Memory B cell (primary cell): ENCODE measurements around the gene BUD23.
A peak's percentile ranks its signal among the peaks of the same experiment; 100 is the strongest.
"Not testable (repeated sequence)": the region's sequence is repeated elsewhere in the genome, so short reads cannot be mapped to it uniquely, and the experiment has no call there.

Experiments used
- ATAC-seq: fragments of 150-1000 bp; cut with Tn5 transposase; 2 replicates; pipeline ENCODE4 v1.10.0; 2021; ENCODE audit warnings: low read depth, mild to moderate bottlenecking, moderate library complexity
- DNase-seq, 2 donors: peaks; one replicate each; pipeline ENCODE4 v3.0.0; 2022; ENCODE audit warnings: low spot score in 2 of 2
- H3K27ac Mint-ChIP-seq: one replicate; pipeline ENCODE4 v1.8.0; 2022; ENCODE audit warnings: mild to moderate bottlenecking, moderate library complexity, mixed read lengths
- H3K27me3 Mint-ChIP-seq: one replicate; pipeline ENCODE4 v1.8.0; 2022; ENCODE audit warnings: mixed read lengths
- H3K36me3 Mint-ChIP-seq: one replicate; pipeline ENCODE4 v1.8.0; 2022; ENCODE audit warnings: mild to moderate bottlenecking, mixed read lengths
- H3K4me1 Mint-ChIP-seq: one replicate; pipeline ENCODE4 v1.8.0; 2022; ENCODE audit warnings: mixed read lengths
- H3K4me3 Mint-ChIP-seq: one replicate; pipeline ENCODE4 v1.8.0; 2022; ENCODE audit warnings: mild to moderate bottlenecking, moderate library complexity, mixed read lengths
- H3K9me3 Mint-ChIP-seq: one replicate; pipeline ENCODE4 v1.8.0; 2022; ENCODE audit warnings: mixed read lengths

BUD23 gene

DNA sequence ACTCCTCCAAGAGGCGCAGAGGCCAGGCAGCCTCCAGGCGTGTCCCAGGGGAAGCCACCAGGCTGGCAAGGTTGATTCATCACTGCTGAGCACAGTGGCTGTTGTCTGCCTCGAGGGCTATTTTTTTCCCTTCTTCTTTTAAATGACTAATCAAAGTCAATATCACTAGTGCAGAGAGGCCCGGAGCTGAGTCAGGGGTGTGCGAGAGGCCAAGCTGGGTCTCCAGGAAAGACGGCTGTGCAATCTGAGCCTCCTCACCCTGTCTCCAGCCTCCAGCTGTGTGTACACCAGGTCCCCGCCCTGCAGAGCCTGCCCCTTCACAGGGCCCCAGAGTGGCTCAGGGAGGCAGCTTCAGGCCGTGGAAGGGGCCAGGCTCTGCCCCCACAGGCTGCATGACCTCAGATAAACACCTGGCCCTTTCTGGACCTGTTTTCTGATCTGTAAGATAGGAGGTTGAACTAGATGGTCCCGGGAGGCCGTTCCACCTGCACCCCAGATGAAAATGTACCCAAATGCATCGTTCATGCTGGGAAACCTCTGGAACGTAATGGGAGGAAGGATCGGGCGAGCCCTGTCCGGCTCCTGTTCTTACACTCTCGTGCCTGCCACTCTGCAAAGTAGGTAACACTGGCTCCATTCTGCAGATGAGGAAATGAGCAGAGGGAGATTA lies 32.4 kb downstream of the BUD23 start:
- Mint-ChIP-seq H3K27me3 (peaks cover 19% of the 10 kb centered on the region), H3K4me3 (no peak overlapping the region), H3K27ac (no peak overlapping the region), H3K36me3 (no peaks in the 10 kb centered on the region), H3K9me3 (no peaks in the 10 kb centered on the region), H3K4me1 (peaks cover 18% of the 10 kb centered on the region)
- ATAC-seq (no peak), DNase-seq (no peak)

DNA sequence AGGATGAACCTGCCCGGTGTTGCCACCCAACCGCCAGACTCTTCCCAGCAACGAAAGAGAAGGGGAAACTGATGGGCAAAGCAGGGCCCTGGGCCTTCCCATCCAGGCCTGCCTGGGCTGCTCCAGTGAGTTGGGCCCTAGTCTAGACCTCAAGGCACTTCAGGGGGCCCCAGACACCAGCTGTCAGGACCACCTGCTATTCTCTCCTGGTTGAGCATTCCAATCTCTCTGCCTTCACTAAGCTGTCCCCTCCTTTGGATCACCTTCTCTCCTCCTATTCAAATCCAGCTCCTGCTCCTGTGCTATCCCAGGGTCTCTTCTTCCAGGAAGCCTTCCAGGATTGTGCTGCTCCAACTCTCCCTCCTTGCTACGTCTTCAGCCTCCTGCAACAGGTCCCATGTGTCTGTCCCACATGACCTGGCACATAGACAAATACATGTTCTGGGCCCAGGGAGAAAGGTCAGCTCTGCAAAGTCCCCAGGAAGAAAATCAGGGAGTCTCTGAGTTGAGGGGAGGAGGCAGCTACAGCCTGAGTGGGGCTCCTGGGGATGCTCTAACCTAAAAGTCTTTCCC lies 33.0 kb downstream of the BUD23 start:
- DNase-seq (no peak), ATAC-seq (no peak)
- Mint-ChIP-seq H3K4me1 (peaks cover 18% of the 10 kb centered on the region), H3K4me3 (no peak overlapping the region), H3K27ac (no peak overlapping the region), H3K9me3 (no peaks in the 10 kb centered on the region), H3K36me3 (no peaks in the 10 kb centered on the region), H3K27me3 (peaks cover 19% of the 10 kb centered on the region)

DNA sequence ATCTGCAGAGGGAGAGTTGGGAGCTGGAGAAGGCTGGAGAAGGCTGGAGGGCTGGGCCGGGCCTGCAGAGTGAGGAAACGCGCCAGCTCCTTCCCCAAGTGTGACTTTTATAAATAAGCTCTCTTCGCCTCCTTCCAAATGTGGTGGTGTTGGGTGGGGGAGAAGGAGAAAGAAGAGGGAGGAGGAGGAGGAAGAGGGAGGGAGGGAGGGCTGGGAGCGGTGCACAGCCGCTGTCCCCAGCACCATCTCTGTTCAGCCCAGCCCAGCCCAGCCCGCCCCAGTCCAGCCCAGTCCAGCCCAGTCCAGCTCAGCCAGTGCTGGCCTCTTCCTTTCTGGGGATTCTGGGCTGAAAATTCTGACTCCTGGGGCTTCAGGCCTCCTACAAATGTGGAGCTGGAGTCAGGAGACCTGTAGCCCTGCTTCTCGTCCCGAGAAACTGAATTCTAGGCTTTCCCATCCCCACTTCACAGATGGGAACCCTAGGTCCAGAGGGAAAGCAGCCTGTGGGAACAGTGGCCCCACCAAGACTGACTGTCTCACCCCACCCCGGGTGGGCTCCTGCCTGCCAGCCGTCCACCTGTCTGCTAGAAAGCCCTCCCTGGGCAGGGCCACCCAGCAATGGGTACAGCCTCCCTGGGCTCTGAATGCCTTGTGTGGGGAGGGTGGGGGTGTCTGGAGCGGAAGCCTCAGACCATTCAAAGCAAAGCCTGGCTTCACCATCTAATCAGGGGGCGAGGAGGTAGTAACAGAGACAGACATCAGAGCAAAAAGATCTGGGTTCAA lies 33.8 kb downstream of the BUD23 start:
- H3K4me3 Mint-ChIP-seq, result no peak overlapping the region
- no peaks in the 10 kb centered on the region for H3K9me3 Mint-ChIP-seq
- H3K27ac Mint-ChIP-seq, result no peak overlapping the region
- H3K27me3 Mint-ChIP-seq, result peaks cover 14% of the 10 kb centered on the region
- peaks cover 18% of the 10 kb centered on the region for H3K4me1 Mint-ChIP-seq
- no peaks in the 10 kb centered on the region for H3K36me3 Mint-ChIP-seq
- DNase-seq (no peak), ATAC-seq (no peak)

DNA sequence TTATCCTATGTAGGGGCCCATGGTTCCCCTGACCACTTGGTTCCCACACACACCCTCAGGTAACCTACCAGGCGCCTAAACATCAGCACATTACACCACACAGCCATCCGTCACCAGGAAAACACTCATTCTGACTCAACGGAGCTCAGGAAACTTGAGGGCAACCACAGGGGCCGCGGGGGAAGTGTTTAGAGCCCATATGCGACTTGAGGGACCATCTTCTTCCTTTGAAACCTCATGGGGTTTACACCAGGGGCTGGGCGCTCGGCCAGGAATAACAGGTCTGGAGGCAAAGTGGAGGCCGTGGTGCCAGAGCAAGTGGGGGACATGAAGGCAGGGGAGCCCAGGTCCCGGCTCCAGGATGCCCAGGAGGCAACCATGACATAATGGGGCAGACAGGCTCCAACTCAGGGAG lies 34.6 kb downstream of the BUD23 start:
- peaks cover 17% of the 10 kb centered on the region for H3K4me1 Mint-ChIP-seq
- H3K36me3 Mint-ChIP-seq, result no peaks in the 10 kb centered on the region
- peaks cover 8% of the 10 kb centered on the region for H3K27me3 Mint-ChIP-seq
- H3K9me3 Mint-ChIP-seq, result no peaks in the 10 kb centered on the region
- H3K4me3 Mint-ChIP-seq, result peak overlapping the region; percentile 65
- DNase-seq (no peak), ATAC-seq (peak; percentile 21)
- H3K27ac Mint-ChIP-seq, result no peak overlapping the region

- Mint-ChIP-seq H3K4me3 (peak overlapping the region; percentile 65), H3K4me1 (peaks cover 16% of the 10 kb centered on the region), H3K36me3 (no peaks in the 10 kb centered on the region), H3K9me3 (no peaks in the 10 kb centered on the region), H3K27ac (no peak overlapping the region), H3K27me3 (peaks cover 8% of the 10 kb centered on the region)
- no peak for ATAC-seq
- no peak for DNase-seq
Observed at GRCh38 chr7:73718438-73718881, 35.1 kb downstream of the BUD23 start.

GRCh38 chr7:73718905-73719805 lies 35.8 kb downstream of the BUD23 start, which contains the start of gene STX1A:
Gene STX1A, minus strand, starts transcription at chr7:73719669. Its CDS starts 38 bp downstream, at chr7:73719631.
- Mint-ChIP-seq H3K36me3 (no peaks in the 10 kb centered on the region), H3K27ac (peak within 1 kb of the TSS; percentile 1), H3K27me3 (peaks cover 8% of the 10 kb centered on the region), H3K9me3 (no peaks in the 10 kb centered on the region), H3K4me1 (peaks cover 16% of the 10 kb centered on the region), H3K4me3 (peak within 1 kb of the TSS; percentile 84)
- peak; percentile 59 to 69 for DNase-seq
- ATAC-seq, result peak; percentile 91

DNA sequence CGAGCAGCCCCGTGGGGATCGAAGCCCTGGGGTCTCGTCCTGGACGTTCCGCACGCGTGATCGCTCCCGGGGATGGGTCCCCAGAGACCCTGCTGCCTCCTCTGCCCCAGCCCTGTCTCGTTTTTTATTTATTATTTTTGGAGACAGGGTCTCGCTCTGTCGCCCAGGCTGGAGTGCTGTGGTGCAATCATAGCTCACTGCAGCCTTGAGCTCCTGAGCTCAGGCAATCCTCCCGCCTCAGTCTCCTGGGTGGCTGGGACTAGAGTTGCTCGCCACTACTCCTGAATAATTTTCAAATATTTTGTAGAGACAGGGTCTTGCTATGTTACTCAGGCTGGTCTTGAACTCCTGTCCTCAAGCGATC lies 36.4 kb downstream of the BUD23 start:
- ATAC-seq (peak; percentile 13), DNase-seq (no peak)
- no peaks in the 10 kb centered on the region for H3K9me3 Mint-ChIP-seq
- no peaks in the 10 kb centered on the region for H3K36me3 Mint-ChIP-seq
- H3K27ac Mint-ChIP-seq, result peak overlapping the region; percentile 1
- H3K27me3 Mint-ChIP-seq, result peaks cover 8% of the 10 kb centered on the region
- H3K4me1 Mint-ChIP-seq, result peaks cover 16% of the 10 kb centered on the region
- H3K4me3 Mint-ChIP-seq, result peak overlapping the region; percentile 84

GRCh38 chr7:73720443-73720842 lies 37.0 kb downstream of the BUD23 start:
- not testable (repeated sequence) for H3K36me3 Mint-ChIP-seq, DNase-seq, H3K27me3 Mint-ChIP-seq, H3K9me3 Mint-ChIP-seq, ATAC-seq, H3K27ac Mint-ChIP-seq
- peaks cover 16% of the 10 kb centered on the region for H3K4me1 Mint-ChIP-seq
- peak overlapping the region; percentile 84 for H3K4me3 Mint-ChIP-seq

GRCh38 chr7:73721377-73721817 lies 38.0 kb downstream of the BUD23 start:
- Mint-ChIP-seq H3K4me3 (peak overlapping the region; percentile 33), H3K27me3 (peaks cover 9% of the 10 kb centered on the region), H3K27ac (no peak overlapping the region), H3K9me3 (no peaks in the 10 kb centered on the region), H3K4me1 (peaks cover 16% of the 10 kb centered on the region), H3K36me3 (no peaks in the 10 kb centered on the region)
- DNase-seq (no peak), ATAC-seq (no peak)

- ATAC-seq, H3K4me3 Mint-ChIP-seq, DNase-seq, H3K36me3 Mint-ChIP-seq, H3K9me3 Mint-ChIP-seq, H3K27me3 Mint-ChIP-seq, H3K27ac Mint-ChIP-seq: not testable (repeated sequence)
- H3K4me1 Mint-ChIP-seq, result peaks cover 13% of the 10 kb centered on the region
Observed at GRCh38 chr7:73722182-73722581, 38.8 kb downstream of the BUD23 start.

GRCh38 chr7:73722785-73723184 lies 39.4 kb downstream of the BUD23 start:
- H3K4me3 Mint-ChIP-seq, result no peak overlapping the region
- peaks cover 10% of the 10 kb centered on the region for H3K4me1 Mint-ChIP-seq
- no peaks in the 10 kb centered on the region for H3K9me3 Mint-ChIP-seq
- H3K27ac Mint-ChIP-seq, result no peak overlapping the region
- DNase-seq (no peak), ATAC-seq (no peak)
- peaks cover 5% of the 10 kb centered on the region for H3K27me3 Mint-ChIP-seq
- H3K36me3 Mint-ChIP-seq, result no peaks in the 10 kb centered on the region

DNA sequence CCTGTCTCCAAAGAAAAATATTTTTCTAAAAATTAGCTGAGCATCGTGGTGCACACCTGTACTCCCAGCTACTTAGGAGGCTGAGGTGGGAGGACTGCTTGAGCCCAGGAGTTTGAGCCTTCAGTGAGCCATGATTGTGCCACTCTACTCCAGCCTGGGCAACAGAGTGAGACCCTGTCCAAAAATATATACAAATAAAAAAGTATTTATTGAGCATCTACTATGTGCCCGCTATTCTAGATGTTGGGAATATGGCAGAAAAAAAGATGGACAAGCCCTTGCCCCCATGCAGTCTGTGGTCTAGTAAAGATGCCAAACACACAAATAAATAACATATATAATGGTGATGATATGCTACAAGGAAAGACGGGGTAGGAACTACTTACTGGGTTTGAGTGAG lies 40.4 kb downstream of the BUD23 start:
- Mint-ChIP-seq H3K36me3 (no peaks in the 10 kb centered on the region), H3K4me3 (no peak overlapping the region), H3K27ac (no peak overlapping the region)

GRCh38 chr7:73726083-73726466 lies 42.7 kb downstream of the BUD23 start:
- Mint-ChIP-seq H3K36me3 (no peaks in the 10 kb centered on the region), H3K9me3 (no peaks in the 10 kb centered on the region), H3K4me3 (no peak overlapping the region), H3K4me1 (no peaks in the 10 kb centered on the region), H3K27ac (no peak overlapping the region), H3K27me3 (peaks cover 9% of the 10 kb centered on the region)
- DNase-seq (no peak), ATAC-seq (peak; percentile 21)

More for the DNA sequence above, 40.4 kb downstream of the BUD23 start:
- H3K4me1 Mint-ChIP-seq, result peaks cover 5% of the 10 kb centered on the region
- no peaks in the 10 kb centered on the region for H3K9me3 Mint-ChIP-seq
- peaks cover 8% of the 10 kb centered on the region for H3K27me3 Mint-ChIP-seq
- no peak for DNase-seq
- ATAC-seq, result no peak
